Measurements from ENCODE around the gene EP300. TPM values are rescaled to one million over a fixed set of nuclear protein-coding genes. Genes with fewer than 3 reads are reported as not detected.

The EP300 gene
- total RNA-seq, 1 donor from 2014 or later, result 53.1 TPM

Other genes with a start within 250 kb of the EP300 start
- 187 to 229 TPM (median 207 TPM) in 3 replicates for gene ST13, start 236.0 kb upstream of the EP300 start, total RNA-seq
- 14.7 to 24.6 TPM (median 15.3 TPM) in 3 replicates for gene XPNPEP3, start 235.4 kb upstream of the EP300 start, total RNA-seq
- gene DNAJB7, start 230.5 kb upstream of the EP300 start, total RNA-seq, result not detected in 3 replicates
- 54.8 to 64.3 TPM (median 57.7 TPM) in 3 replicates for gene RBX1, start 141.2 kb upstream of the EP300 start, total RNA-seq
- 16.6 to 27.1 TPM (median 17.7 TPM) in 3 replicates for gene L3MBTL2, start 112.7 kb downstream of the EP300 start, total RNA-seq
- 0.36 to 1.3 TPM (median 0.39 TPM) in 3 replicates for gene CHADL, start 148.3 kb downstream of the EP300 start, total RNA-seq
- gene RANGAP1, start 193.6 kb downstream of the EP300 start, total RNA-seq, result 34.7 to 38.6 TPM (median 35.4 TPM) in 3 replicates
- gene ZC3H7B, start 208.9 kb downstream of the EP300 start, total RNA-seq, result 54.7 to 73.3 TPM (median 55.8 TPM) in 3 replicates